ENCODE results near the gene DIP2B. TPM values are rescaled to one million over a fixed set of nuclear protein-coding genes. Genes with fewer than 3 reads are reported as not detected.

DIP2B gene
- total RNA-seq, 6 experiments from 2014 or later: 11.1 to 24.0 (median 14.8) TPM

GRCh38 chr12:50507930-50508329, 3.1 kb downstream of the DIP2B start:
- Histone ChIP-seq H3K4me1 (peaks cover 0 to 59% (median 15%) of the 10 kb centered on the region in 4 donors), H3K4me3 (peak overlapping the region in 1 of 3 donors; percentile 1), H3K9me3 (no peaks in the 10 kb centered on the region), H3K36me3 (no peaks in the 10 kb centered on the region), H3K27ac (peak overlapping the region in 1 of 3 donors; percentile 5), H3K27me3 (no peaks in the 10 kb centered on the region)
- intact Hi-C loops (cut with DNase I): loop anchor here in 1 of 2 donors (10.0 kb wide), 2 partner anchors 127 to 207 kb away; no protein-coding TSS in a partner anchor
- TF ChIP-seq CTCF (IDR thresholded peaks at IDR 0.05): no peak
- 11% methylated on average over 2 of the region's 2 CpGs for WGBS (ENCODE audit: insufficient coverage, low coverage, low lambda C conversion rate, missing lambda C conversion rate)
- ATAC-seq: peak in 1 of 4 donors; percentile 7
- no peak for DNase-seq

- TF ChIP-seq POLR2A (IDR thresholded peaks at IDR 0.05): no peak
- no peak for TF ChIP-seq CTCF (IDR thresholded peaks at IDR 0.05)
- no peaks in the 10 kb centered on the region for H3K27me3 ChIP-seq
- no peak overlapping the region for H3K4me3 ChIP-seq
- H3K9me3 ChIP-seq: no peaks in the 10 kb centered on the region
- ATAC-seq (no peak), DNase-seq (no peak)
- intact Hi-C loops (cut with DNase I): loop anchor here in 1 of 2 donors (10.0 kb wide), 2 partner anchors 126 to 206 kb away; no protein-coding TSS in a partner anchor
- WGBS (ENCODE audit: insufficient coverage, low coverage, low lambda C conversion rate, missing lambda C conversion rate): 40% methylated on average over 6 of the region's 6 CpGs
- peak overlapping the region in 1 of 3 donors; percentile 5 for H3K27ac ChIP-seq
- no peaks in the 10 kb centered on the region for H3K36me3 ChIP-seq
- peaks cover 0 to 59% (median 15%) of the 10 kb centered on the region in 4 donors for H3K4me1 ChIP-seq
Observed at GRCh38 chr12:50508414-50508813, 3.6 kb downstream of the DIP2B start.

- 27% methylated on average over 7 of the region's 7 CpGs for WGBS (ENCODE audit: insufficient coverage, low coverage, low lambda C conversion rate, missing lambda C conversion rate)
- no peaks in the 10 kb centered on the region for H3K36me3 ChIP-seq
- no peaks in the 10 kb centered on the region for H3K27me3 ChIP-seq
- ATAC-seq (no peak), DNase-seq (no peak)
- no peak for TF ChIP-seq POLR2A (IDR thresholded peaks at IDR 0.05)
- no peak for TF ChIP-seq CTCF (IDR thresholded peaks at IDR 0.05)
- peaks cover 0 to 59% (median 15%) of the 10 kb centered on the region in 4 donors for H3K4me1 ChIP-seq
- no peaks in the 10 kb centered on the region for H3K9me3 ChIP-seq
- intact Hi-C loops (cut with DNase I): loop anchor here in 1 of 2 donors (10.0 kb wide), 2 partner anchors 126 to 206 kb away; no protein-coding TSS in a partner anchor
- no peak overlapping the region for H3K4me3 ChIP-seq
- peak overlapping the region in 1 of 3 donors; percentile 4 for H3K27ac ChIP-seq
Observed at GRCh38 chr12:50508970-50509663, 4.3 kb downstream of the DIP2B start.

GRCh38 chr12:50514526-50515276, 9.9 kb downstream of the DIP2B start:
- ATAC-seq (no peak), DNase-seq (no peak)
- intact Hi-C loops (cut with DNase I): loop anchor here in 1 of 2 donors (10.0 kb wide), 1 partner anchor 110 kb away; no protein-coding TSS in a partner anchor
- no peak overlapping the region for H3K4me3 ChIP-seq
- H3K27ac ChIP-seq: no peak overlapping the region
- H3K4me1 ChIP-seq: peaks cover 0 to 32% (median 11%) of the 10 kb centered on the region in 4 donors
- 79% methylated on average over 4 of the region's 4 CpGs for WGBS (ENCODE audit: insufficient coverage, low coverage, low lambda C conversion rate, missing lambda C conversion rate)
- H3K9me3 ChIP-seq: no peaks in the 10 kb centered on the region
- H3K36me3 ChIP-seq: no peaks in the 10 kb centered on the region
- TF ChIP-seq CTCF (IDR thresholded peaks at IDR 0.05) (no peak), POLR2A (IDR thresholded peaks at IDR 0.05) (no peak)
- H3K27me3 ChIP-seq: no peaks in the 10 kb centered on the region
